Caki2 (cell line): ENCODE measurements around the gene GSG1L2. TPM values are rescaled to one million over a fixed set of nuclear protein-coding genes. Genes with fewer than 3 reads are reported as not detected.

Source experiments
- DNase-seq: peaks from one replicate; pipeline ENCODE4 v3.0.0-alpha.2; 2015; ENCODE audit warnings: low read depth
- in situ Hi-C: cut with HindIII; loops from 2 replicates; pipeline ENCODE4 v1.10.0; 2016; ENCODE audit warnings: low sequenced_read_pairs, low pct_unique_long_range_greater_than_20kb, mixed read lengths
- total RNA-seq: library from RNA; depleted of rRNA; stranded (reverse); fragments of >200 nt; shearing (Covaris generic); gene quantifications from 2 replicates; pipeline ENCODE4 v1.2.3, GENCODE V29; 2014; ENCODE audit warnings: low replicate concordance; rRNA removed

Gene GSG1L2
- total RNA-seq, 1 experiment from 2014 or later, result not detected

DNA sequence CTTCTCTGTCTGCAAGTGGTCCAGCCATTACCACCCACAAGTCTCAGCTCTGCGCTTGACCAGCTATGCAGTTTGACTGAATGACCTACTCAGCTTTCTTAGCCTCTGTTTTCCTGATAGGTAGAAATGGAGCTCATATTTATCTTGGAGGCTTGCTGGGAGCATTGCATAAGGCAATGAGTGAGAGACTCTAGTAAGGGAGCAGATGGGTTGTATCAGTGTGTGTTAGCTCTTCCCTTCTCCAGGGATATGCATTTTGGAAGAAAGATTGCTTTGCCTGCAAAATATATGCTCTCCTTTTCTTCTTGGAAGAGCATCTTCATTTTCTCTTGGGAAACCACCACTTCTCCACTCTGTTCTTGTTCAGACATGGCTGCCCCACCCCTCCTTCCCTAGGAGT, 56.6 kb downstream of the GSG1L2 start:
- in situ Hi-C loops, result no loop called here
- no peak for DNase-seq

DNA sequence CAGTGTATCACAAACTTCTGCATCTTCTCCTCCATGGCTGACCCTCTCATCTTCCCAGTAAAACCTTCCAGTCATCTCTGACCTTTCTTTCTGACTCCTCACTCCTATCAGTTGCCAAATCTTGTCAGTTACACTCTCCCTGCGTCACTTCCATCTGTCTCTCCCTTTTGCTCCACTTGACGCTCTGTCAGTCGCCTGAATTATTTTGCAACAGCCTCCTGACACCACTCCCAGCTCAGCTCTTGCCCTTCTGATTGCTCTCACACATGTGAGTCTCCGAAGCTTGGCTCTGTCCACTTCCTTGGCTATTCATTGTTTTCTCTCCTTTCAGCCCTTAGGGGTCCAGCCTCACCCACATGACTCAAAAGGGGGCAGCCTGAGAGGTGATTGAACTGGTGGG, 58.2 kb downstream of the GSG1L2 start:
- DNase-seq, result no peak
- in situ Hi-C loops, result no loop called here

DNA sequence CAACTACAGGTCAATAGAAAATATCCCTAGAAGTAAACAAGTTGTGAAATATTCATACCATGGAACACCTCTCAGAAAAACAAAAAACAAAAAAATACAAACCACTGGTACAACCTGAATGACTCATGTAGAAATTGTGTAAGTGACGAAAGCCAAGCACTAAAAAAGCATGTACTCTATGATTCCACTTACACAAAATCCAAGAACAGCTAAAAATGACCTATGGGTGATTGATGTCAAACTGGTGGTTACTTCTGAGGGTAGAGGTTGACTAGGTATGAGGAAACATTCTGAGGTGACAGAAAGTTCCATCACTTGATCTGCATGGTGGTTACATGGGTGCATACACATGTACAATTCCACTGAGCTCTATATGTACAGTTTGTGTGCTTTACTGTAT, 61.6 kb downstream of the GSG1L2 start:
- in situ Hi-C loops, result no loop called here
- DNase-seq, result no peak

DNA sequence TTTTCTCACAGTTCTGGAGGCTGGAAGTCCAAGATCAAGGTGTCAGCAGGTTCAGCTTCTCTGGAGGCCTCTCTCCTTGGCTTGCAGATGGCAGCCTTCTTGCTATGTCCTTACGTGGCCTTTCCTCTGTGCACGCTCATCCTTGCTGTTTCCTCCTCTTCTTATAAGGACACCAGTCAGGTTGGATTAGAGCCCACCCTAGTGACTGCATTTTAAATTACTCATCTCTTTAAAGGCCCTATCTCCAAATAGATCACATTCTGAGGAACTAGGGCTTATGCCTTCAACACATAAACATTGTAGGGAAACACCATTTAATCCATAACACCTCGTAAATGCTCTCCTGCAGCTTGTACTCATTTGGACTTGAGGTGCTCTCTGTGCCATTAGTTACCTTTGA, 66.8 kb downstream of the GSG1L2 start:
- in situ Hi-C loops, result no loop called here
- DNase-seq, result no peak

Other genes starting within 250 kb of the GSG1L2 start
- gene STX8, start 246.3 kb downstream of the GSG1L2 start, total RNA-seq, result 34.0 and 109 TPM in 2 replicates
- gene CFAP52, start 245.4 kb downstream of the GSG1L2 start, total RNA-seq, result 0.72 TPM in 1 of 2 replicates, not detected in the other
- 4.2 and 5.3 TPM in 2 replicates for gene USP43, start 176.6 kb downstream of the GSG1L2 start, total RNA-seq
- gene DHRS7C, start 30.5 kb downstream of the GSG1L2 start, total RNA-seq, result not detected in 2 replicates
- 1.5 and 3.9 TPM in 2 replicates for gene GLP2R, start 3.8 kb upstream of the GSG1L2 start, total RNA-seq
- not detected in 2 replicates for gene RCVRN, start 83.2 kb upstream of the GSG1L2 start, total RNA-seq